A549 treated with AZD2906 at 1 μM for 4 hours (cell line): ENCODE data around the gene CA5A. TPM values are rescaled to one million over a fixed set of nuclear protein-coding genes. Genes with fewer than 3 reads are reported as not detected.

ENCODE experiments used
- total RNA-seq: library from RNA; stranded (reverse); fragments of 200-300 nt; extraction: Qiagen RNA extraction; gene quantifications from 5 replicates; pipeline ENCODE4 v1.2.3, GENCODE V29; 2022

CA5A gene
- not detected in 5 replicates for total RNA-seq

DNA sequence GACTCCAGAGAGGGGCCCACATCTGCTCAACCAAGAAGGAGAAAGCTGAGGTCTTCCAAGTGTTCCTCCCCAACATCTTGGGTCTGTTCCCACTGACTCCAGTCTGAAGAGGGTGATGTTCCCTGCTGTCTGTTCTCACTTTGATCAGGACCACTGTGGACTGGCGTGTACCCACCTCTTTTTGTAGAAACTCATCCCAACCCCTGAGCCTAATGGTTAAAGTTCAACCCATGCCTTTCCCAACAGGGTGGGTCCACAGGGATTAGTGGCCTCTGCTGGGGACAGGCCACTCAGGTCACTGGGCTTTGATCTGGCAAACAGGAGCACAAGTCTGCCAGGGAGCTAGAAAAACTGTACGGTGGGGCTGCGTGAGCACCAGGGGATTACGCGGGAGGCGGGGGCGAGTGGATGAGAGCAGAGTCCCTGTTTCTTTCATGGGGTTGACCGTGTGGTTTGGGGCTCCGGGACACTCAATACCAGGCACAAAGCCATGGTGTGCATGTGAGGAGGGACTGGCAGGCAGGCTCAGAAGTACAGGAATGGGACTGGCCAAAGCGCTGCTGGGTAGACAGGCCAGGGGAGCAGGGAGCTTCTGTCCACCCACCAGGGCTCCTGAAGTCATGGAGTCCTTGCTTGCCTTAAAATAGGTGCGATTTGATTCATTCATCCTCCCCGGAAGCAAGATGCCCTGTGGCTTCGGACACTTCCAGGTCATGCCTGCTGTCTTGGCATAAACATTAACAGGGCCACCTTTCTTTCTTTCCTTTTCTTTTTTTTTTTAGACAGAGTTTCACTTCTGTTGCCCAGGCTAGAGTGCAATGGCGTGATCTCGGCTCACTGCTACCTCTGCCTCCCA lies at the start of gene CA5A:
Gene CA5A, minus strand, starts transcription at position 155 of the 856 bp plus-strand sequence. Its CDS starts 79 bp downstream, at position 76.

DNA sequence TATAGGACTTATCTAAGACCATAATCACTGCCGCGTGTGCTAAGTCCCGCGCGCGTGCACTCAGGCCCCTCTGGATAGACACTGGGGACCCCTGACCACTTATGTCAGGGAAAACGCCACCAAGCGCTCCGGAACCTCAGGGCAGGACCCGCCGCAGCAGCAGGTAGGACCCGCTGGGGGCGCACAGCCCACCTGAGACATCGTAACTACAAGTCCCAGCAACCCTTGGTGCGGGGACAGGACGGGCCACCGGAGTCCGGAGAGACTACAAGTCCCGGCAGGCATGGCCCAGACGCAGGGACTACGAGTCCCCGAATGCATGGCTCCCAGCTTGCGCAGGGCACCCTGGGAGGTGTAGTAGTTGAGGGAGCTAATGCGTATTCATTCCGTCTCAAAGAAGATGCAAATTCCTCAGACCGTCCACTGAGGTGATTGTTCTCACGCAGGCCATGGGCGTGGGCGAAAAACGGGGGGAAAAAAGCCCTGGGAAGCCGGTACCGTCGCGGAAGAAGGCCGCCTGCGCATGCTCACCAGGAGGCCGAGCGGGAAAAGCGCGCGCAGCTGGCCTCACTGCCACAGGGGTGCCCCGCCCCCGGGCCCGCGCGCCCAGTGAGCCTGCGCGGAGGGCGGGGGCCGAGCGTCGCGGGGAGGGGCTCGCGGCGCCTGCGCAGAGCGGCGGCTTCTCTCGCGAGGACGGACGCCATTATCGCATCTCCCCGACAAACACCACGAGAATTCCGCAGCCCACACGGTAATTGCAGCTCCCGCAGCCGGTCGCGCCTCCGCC lies 14.6 kb upstream of the CA5A start, which contains the start of gene BANP:
Gene BANP, plus strand, starts transcription at position 670 of the 787 bp plus-strand sequence. CDS start 23,682 bp downstream, outside the sequence.

DNA sequence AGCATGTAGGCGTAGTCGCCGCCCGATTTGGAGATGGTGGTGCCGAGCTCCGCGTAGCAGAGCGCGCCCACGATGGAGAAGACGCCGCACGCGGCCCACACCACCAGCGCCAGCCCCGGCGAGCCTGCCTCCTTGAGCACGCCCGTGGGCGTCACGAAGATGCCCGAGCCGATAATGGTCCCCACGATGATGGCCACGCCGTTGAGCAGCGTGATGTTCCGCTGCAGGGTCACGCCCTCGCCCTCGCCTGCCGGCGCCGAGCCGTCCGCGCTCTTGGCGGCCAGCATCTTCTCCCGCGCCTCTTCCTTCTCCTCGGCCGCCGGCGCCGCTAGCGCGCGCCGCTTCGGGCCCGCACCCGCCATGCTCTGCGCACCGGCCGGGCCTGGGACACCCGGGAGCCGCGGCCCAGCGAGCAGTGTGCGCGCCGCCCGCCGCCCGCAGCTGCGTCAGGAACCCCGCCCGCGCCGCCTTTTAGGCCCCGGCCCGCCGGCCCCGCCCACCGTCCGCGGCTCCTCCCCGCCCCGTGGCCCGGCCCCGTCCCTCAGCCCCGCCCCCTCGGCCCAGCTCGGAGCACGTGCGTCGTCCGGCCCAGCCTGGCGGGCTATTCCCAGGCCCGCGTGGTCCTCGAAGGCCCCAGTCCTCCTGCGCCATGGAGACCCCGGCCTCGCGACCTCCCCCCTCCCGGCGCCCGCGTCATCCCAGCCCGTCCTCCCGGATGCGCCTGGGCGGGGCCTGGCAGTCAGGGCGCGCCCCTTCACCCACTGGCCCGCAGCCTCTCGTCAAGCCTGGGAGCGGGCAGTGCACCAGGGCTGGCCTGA lies 67.1 kb downstream of the CA5A start, which contains the start of gene SLC7A5:
Gene SLC7A5, minus strand, starts transcription at position 447 of the 818 bp plus-strand sequence. Its CDS starts 85 bp downstream, at position 362.

Other genes with a start within 250 kb of the CA5A start
- 46.2 to 54.8 TPM (median 51.1 TPM) in 5 replicates for gene KLHDC4, start 170.5 kb downstream of the CA5A start, total RNA-seq
- 681 to 813 TPM (median 793 TPM) in 5 replicates for gene SLC7A5, start 67.0 kb downstream of the CA5A start, total RNA-seq
- 14.3 to 16.7 TPM (median 16.0 TPM) in 5 replicates for gene BANP, start 14.9 kb upstream of the CA5A start, total RNA-seq